Raji (cell line): ENCODE measurements around the gene BARX2.

ENCODE experiments used
- POLR2A ChIP-seq: IDR thresholded peaks from 2 replicates; pipeline ENCODE4 v1.6.1; 2011; ENCODE audit warnings: low read depth, low read length, control low read depth; ENCODE audit not compliant: insufficient read depth

Gene BARX2

DNA sequence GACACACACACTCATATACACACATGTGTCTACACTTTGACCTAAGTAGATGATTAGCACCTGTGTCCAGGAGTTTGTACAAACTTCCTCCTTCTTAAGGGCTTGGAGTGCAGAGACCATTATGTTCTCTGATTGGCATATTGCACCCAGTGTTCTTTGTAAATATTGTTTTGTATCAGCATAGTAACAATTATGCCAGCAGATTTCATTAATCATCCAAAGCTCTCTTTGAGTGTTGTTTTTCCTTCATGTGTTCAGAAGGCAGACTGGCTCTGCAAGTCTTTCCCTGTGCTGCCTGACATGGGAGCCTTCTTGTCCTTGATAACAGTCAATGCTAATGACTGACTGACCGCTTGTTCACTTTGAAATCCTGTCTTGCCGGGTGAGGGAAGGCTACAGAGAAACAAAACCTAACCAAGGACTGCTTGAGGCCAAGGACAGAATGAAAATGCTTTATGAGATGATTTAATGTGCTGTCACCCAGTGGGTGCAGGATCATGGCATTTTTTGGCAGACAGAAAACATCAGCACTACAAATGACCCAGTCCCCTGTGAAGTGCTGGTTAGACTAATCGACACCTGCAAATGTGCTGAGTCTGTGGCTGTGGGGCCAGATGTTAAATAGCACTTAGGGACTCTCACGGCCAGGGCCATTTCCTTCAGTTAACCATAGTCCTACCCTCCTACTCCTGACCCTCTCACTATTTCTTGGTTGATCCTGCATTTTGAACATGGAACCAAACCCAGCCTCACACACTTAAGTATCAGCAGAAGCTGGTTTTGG is 6.6 kb upstream of the BARX2 start:
- no peak for TF ChIP-seq POLR2A

DNA sequence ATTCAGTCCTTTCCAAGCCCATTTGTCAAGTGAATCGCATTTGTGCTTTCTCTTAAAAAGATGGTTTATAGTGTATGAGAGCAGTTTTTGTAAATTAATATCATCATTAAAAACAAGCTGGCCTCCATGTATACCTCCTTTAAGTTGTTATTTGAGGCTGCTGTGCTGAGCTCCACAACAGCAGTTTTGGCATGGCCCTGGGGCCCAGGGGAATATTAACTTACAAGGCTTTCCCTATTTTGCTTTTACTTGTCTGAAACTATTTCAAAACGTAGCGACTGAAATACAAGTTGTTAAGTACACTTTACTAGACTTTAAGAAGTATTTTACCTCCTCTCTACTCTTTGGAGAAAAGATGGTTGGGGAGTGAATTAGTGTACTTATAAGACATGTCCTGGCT is 4.9 kb upstream of the BARX2 start:
- no peak for TF ChIP-seq POLR2A

DNA sequence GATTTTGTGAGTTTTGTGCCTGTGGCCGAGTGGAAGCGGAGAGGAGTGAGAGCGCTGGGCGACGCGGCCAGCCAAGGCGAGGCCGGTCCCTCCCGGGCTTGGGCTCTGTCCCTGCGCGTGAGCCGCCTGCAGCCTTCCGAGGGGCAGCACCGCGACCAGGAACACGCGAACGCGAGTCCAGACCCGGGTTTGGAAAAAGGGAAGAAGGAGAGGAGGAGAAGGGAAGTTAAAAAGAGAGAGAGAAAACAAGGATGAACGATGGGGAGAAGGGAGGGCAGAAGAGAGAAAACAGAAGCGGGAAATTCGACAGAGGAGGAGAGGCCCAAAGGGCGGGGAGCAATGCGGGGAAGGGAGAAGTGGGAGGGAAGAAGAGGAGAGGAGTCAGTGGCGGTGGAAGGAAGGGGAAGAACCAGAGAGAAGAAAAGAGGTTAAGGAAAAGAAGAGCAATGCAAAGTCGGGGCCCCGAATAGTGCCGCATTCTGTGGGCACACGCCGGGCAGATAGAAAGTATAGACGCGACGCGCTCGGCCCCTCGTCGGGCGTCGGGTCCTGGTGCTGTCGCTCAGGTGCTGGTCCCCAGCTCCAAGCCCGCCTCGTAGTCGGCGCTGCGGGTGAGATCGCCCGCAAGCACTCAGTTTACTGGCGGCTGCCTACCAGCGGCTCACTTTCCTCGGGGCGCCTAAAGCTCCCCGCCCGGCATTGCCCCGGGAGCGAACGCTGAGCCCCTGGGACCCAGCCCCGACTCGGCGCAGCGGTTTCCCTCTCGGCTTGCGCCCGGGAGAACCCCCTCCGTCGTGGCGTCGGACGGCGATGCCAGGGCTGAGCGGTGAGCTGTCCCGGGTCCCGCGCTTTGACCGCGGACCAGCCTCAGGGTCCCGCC is 2.8 kb upstream of the BARX2 start:
- no peak for TF ChIP-seq POLR2A

DNA sequence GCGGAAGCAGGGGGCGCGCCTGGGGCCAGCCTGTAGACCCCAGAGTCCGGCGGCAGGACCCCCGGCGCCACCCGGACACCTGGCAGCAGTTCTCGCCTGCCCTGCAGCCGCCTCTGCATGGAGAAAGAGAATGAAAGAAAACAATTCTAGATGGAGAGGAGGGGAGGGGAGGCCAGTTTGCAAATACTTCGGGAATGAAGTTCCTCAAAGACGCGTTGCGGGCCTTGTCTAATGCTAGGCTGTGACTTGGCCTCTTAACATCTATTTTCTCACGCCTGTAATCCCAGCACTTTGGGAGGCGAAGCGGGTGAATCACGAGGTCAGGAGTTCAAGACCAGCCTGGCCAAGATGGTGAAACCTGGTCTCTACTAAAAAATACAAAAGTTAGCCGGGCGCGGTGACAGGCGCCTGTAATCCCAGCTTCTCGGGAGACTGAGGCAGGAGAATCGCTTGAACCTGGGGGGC is 2.1 kb upstream of the BARX2 start:
- TF ChIP-seq POLR2A: no peak

DNA sequence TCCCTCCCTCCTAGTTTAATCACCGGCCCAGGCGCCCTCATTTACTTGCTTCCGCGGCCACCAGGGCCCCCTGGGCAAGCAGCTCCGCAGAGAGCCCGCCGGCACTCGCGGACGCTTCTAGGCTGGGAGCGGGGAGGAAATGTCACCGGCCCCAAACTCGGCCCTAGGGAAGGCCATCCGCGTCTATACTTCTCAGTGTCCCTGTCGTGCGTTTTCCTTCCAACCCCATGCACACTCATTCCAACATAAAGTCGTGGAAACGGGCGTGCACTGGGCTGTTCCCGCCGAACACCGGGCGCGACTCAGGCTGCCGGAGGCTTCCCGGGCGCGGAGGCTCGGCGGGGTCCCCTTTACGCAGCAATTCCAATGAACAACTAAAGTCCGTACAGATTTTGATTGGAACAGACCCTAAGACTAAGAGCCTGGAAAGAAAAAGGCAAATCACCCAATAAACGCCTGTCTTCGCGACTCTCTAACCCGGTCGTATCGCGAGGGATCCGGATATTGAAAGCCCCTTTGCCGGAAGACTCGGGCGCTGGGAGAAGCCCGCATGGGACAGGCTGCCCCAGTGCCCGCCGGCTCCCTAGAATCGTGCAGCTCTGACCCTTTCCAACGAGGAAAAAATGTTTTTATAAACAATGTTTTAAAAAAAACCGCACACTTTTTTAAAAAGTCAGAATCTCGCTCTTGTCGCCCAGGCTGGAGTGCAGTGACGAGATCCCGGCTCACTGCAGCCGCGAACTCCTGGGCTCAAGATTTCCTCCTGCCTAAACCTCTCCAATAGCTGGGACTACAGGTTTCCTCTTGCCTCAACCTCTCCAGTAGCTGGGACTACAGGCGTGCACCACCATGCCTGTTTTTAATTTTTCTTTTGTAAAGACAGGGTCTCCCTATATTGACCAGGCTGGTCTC is 1.3 kb upstream of the BARX2 start:
- no peak for TF ChIP-seq POLR2A

DNA sequence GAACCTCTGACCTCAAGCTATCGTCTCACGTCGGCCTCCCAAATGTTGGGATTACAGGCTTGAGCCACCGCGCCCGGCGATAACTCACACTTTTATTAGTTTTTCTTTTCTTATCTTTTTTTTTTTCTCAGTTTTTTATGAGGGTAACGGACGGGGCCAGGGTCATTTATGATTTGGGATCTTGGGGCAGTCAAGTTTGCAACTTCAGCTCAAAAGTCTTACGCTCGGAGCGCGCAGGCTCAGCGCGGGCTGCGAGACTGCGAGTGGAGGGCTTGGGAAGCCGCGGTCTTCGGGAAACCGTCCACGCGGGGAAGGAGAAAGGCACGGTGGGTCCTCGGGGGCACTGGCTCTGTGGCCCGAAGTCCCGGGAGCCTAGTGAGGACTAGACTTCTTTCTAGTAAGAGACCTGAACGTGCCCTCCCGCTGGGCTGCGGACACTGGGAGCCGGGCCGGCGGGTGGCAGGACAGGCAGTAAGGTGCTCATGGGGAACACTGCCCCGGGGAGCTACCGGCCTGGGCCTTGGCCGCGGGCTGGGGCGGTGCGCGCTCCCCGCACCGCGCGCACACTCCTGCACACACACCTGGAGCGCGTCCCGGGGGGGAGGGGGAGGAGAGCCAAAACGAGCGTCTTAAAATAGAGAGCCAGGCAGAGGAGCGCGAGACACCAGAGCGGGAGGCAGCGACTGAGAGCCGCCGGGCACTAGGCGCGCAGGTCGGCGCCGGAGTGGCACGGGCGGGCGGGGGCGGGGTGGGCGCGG is 476 bp upstream of the BARX2 start:
- TF ChIP-seq POLR2A: no peak

DNA sequence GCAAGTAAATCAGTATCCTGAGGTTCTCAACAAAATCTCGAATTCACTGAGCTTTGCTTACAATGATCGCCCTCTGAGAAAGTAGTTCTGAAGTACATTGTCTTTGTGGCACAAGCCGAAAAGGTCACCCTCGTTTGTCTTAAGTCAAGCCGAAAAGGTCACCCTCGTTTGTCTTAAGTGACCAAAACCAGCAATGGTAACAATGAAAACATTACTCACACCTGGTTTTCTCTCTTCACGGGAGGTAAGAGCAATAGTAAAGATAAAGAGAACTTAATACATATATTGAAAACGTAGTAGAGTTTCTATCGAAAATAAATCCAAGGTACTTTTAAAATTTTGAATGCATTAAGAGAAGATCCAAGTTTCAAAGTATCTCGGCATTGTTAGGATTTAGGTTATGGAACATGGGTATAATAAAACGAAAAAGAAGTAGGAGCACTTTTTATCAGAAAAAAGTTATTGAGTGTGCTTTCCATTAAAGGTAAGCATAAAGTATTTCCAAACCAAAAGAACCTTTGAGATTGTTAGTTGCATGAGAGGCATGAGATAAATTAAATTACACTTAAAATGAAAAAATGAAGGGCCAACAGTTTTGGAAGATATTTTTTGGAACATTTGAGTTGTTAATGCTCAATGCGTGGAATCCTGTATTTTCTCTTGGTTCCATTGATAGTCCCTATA is 1.2 kb downstream of the BARX2 start:
- no peak for TF ChIP-seq POLR2A

DNA sequence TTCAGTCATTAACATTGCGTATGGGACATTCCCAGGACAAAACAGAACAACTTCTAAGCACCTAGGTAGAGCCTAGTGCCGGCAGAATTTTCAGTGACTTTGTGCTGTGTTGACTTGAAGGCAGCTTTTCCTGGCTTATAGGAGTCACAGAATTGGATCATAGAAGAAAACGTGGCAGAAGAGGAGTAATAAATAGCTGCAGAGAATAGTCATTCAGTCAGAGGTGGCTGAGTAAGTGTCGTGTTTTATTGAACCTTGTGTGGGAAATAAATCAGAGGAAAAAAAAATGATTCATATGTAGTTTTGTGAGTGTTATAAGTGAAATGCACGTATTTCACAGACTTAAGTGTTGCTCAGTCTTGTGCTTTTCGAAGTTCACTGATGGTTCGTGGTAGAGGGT is 2.1 kb downstream of the BARX2 start:
- TF ChIP-seq POLR2A: no peak

DNA sequence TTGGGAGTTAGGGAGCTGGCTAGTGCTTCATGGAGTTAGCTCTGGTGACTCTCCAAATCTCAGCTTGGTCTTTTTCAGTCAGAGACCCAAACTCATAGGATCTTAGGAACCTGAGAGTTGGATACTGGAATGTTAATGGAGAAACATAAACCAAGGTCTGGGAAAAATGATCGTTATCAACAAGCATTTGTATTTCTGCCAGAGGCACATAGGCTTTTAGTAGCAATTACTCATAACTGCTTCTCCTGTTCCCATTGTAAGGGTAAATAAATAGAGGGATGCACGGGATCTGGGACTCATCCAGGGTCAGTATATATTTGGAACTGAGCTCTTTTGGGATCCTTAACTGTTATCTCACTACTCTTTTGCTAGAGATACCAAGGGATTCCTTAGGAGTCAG is 4.8 kb downstream of the BARX2 start:
- no peak for TF ChIP-seq POLR2A

DNA sequence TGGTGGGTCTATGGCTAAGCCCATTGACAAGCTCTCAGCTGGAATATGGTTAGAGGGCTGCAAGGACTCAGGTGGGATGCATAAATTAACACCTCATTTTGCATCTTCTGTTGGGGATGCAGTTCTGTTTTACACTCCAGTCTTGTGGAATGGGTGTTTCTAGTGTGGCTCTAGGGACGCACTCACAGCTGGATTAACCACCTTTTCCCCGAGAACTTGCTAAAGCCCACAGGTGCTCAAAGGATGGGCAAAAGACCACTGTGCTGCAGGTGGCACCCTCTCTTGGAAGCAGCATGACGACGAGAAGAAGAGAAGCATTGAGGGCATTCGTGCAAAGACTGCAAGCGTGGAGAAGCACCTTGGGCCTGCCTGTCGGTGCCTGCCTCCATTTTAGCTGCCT is 6.9 kb downstream of the BARX2 start:
- no peak for TF ChIP-seq POLR2A

DNA sequence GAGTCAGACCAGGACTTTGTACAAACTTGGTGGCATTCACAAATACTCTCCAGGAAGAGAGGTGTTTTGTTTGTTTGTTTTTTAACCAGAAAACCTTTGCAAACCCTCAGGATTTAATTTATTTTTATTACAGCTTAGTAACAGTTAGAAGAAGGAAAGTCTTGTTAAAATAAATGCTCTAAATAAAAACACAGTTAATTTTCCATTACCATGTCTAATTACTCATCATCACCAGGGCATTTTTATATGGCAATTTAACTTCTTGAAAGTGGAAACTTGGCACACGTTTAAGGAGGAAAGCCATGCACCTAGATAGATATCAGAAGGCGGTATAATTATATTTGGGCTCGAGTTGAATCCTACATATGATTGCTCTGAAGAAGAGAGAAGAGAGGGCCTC is 7.4 kb downstream of the BARX2 start:
- TF ChIP-seq POLR2A: no peak

DNA sequence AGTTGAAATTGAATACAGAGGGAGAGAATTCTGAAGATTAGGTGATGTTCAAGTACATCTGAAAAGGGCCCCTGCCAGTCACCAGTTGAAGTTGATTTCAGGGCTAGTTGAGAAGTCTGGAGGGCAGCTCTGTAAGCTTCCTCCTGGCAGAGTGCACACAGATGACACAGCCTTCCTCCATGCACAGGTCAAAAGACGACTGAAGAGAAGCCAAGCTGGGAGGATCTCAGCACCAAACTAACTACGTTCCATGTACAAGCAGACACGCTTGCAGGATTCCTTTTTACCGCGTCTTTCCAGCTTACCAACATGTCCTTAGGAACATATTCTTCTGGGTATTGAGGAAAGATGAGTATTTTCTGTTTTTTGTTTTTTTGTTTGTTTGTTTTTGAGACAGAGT is 7.9 kb downstream of the BARX2 start:
- TF ChIP-seq POLR2A: no peak

DNA sequence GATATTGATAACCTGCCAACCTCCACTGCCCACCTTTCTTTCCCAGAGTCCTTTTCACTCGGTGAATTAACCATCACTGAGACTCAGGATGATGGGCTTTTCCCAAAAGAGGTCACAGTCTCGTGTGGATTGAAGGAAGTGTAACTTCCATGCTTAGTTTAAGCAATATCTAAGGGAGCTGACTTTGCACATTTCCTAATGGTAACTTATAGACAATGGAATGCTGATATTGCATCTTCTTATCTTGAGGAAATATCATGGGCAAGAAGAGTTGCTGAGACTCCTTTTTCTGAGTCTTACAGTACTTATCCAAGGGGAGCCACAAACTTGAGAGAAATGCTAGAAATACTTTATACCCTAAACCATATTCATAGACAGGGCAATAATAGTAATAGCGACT is 8.8 kb downstream of the BARX2 start:
- no peak for TF ChIP-seq POLR2A

DNA sequence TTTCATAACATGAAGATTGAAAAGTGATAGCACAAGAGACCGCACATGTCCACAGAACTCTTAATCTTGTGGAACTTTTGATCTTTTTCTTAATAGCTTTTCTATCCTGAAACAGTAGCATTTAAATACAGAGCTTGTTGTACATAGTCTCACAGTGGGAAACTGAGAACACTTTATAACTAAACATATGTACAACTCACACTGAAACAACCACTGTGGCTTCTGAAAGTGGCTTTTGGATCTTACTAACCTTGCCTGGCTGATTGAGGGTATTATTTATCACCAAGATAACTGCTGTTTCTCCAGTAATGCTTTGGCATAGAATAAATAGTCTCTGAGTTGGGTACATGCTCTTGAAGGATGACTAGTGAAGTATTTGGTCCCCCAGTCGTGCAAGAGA is 10.2 kb downstream of the BARX2 start:
- no peak for TF ChIP-seq POLR2A
